BE2C (cell line): ENCODE results near the gene ERC1.

Experiments used
- DNase-seq: peaks from one replicate; pipeline ENCODE4 v3.0.0-alpha.2; 2020
- H3K27me3 ChIP-seq: fragments of 250-450 bp; sonication (Bioruptor Pico); 2 replicates; pipeline ENCODE4 v1.5.1; 2020; ENCODE audit warnings: mild to moderate bottlenecking
- H3K36me3 ChIP-seq: fragments of 250-450 bp; sonication (Bioruptor Pico); 2 replicates; pipeline ENCODE4 v1.5.1; 2020; ENCODE audit warnings: mild to moderate bottlenecking
- H3K4me1 ChIP-seq: fragments of 250-450 bp; sonication (Bioruptor Pico); 2 replicates; pipeline ENCODE4 v1.5.1; 2020
- H3K4me3 ChIP-seq: 2 replicates; pipeline ENCODE4 v1.5.1; 2011; ENCODE audit warnings: low read depth, low read length
- H3K9me3 ChIP-seq: fragments of 250-450 bp; sonication (Bioruptor Pico); 2 replicates; pipeline ENCODE4 v1.5.1; 2020
- CTCF ChIP-seq: IDR thresholded peaks from 2 replicates; pipeline ENCODE4 v1.5.1; 2012; ENCODE audit warnings: mild to moderate bottlenecking, low read depth, low read length

ERC1 gene

GRCh38 chr12:1216560-1216959 lies 225.5 kb downstream of the ERC1 start:
- Histone ChIP-seq H3K27me3 (no peaks in the 10 kb centered on the region), H3K4me3 (no peak overlapping the region), H3K4me1 (peaks cover 21% of the 10 kb centered on the region), H3K36me3 (no peaks in the 10 kb centered on the region), H3K9me3 (no peaks in the 10 kb centered on the region)
- no peak for TF ChIP-seq CTCF
- DNase-seq, result no peak

- no peak for TF ChIP-seq CTCF
- no peak overlapping the region for H3K4me3 ChIP-seq
- no peaks in the 10 kb centered on the region for H3K27me3 ChIP-seq
- no peak for DNase-seq
- no peaks in the 10 kb centered on the region for H3K36me3 ChIP-seq
- peaks cover 21% of the 10 kb centered on the region for H3K4me1 ChIP-seq
- H3K9me3 ChIP-seq, result no peaks in the 10 kb centered on the region
Measured at GRCh38 chr12:1217191-1217949, 226.3 kb downstream of the ERC1 start.

- no peak for DNase-seq
- H3K4me1 ChIP-seq, result peaks cover 21% of the 10 kb centered on the region
Measured at GRCh38 chr12:1218369-1218768, 227.3 kb downstream of the ERC1 start.

GRCh38 chr12:1220127-1221092 lies 229.4 kb downstream of the ERC1 start:
- Histone ChIP-seq H3K9me3 (no peaks in the 10 kb centered on the region), H3K36me3 (no peaks in the 10 kb centered on the region), H3K4me3 (no peak overlapping the region), H3K27me3 (no peaks in the 10 kb centered on the region), H3K4me1 (peaks cover 21% of the 10 kb centered on the region)
- DNase-seq, result no peak
- TF ChIP-seq CTCF, result no peak

More at GRCh38 chr12:1218369-1218768, 227.3 kb downstream of the ERC1 start:
- no peak for TF ChIP-seq CTCF
- Histone ChIP-seq H3K36me3 (no peaks in the 10 kb centered on the region), H3K9me3 (no peaks in the 10 kb centered on the region), H3K4me3 (no peak overlapping the region), H3K27me3 (no peaks in the 10 kb centered on the region)

- H3K36me3 ChIP-seq, result no peaks in the 10 kb centered on the region
- no peak overlapping the region for H3K4me3 ChIP-seq
- H3K27me3 ChIP-seq, result no peaks in the 10 kb centered on the region
- no peak for DNase-seq
- no peaks in the 10 kb centered on the region for H3K9me3 ChIP-seq
- no peak for TF ChIP-seq CTCF
- H3K4me1 ChIP-seq, result peaks cover 3% of the 10 kb centered on the region; the same call in 1 of the 2 replicates
Measured at GRCh38 chr12:1222858-1223639, 232.0 kb downstream of the ERC1 start.
